PC-3 (cell line): Measurements from ENCODE around the gene LITAF. TPM values are rescaled to one million over a fixed set of nuclear protein-coding genes. Genes with fewer than 3 reads are reported as not detected.

Experiments used
- ATAC-seq: fragments of 200-7000 bp; cut with Tn5 transposase; 2 replicates; pipeline ENCODE4 v1.9.1; 2020; ENCODE audit warnings: mild to moderate bottlenecking, moderate library complexity
- BruUV-seq: library from RNA; stranded (reverse); fragments of 400-500 nt; replicated peaks from 2 replicates; lab custom pipeline; 2021; lab: Mats Ljungman, UMichigan
- CTCF ChIA-PET: fragments of 300-600 bp; sonication (Branson Sonifier 250); formaldehyde crosslinking; loops from one replicate; lab custom pipeline; 2022; ENCODE audit warnings: antibody characterized with exemption; lab: Charles Lee
- POLR2A ChIA-PET: fragments of 300-600 bp; sonication (Branson Sonifier 250); formaldehyde crosslinking; loops from one replicate; lab custom pipeline; 2022; ENCODE audit warnings: antibody characterized with exemption; ENCODE audit not compliant: unreplicated experiment; lab: Charles Lee
- DNase-seq: peaks from one replicate; pipeline ENCODE4 v3.0.0-alpha.2; 2015
- H2AFZ ChIP-seq: fragments of 300-600 bp; sonication (generic); 2 replicates; pipeline ENCODE4 v1.6.0; 2016; ENCODE audit warnings: antibody characterized with exemption, low read length
- H3F3A ChIP-seq: fragments of 300-600 bp; sonication (generic); one replicate; pipeline ENCODE4 v1.6.0; 2017; ENCODE audit warnings: antibody characterized with exemption, low read length, control low read depth, mild to moderate bottlenecking; ENCODE audit not compliant: unreplicated experiment
- H3K27ac ChIP-seq: fragments of 300-600 bp; sonication (generic); 2 replicates; pipeline ENCODE4 v1.5.1; 2016; ENCODE audit warnings: mild to moderate bottlenecking, low read length
- H3K27me3 ChIP-seq: fragments of 300-600 bp; sonication (generic); 2 replicates; pipeline ENCODE4 v1.6.1; 2016; ENCODE audit warnings: low read length, mixed read lengths
- H3K36me3 ChIP-seq: fragments of 300-600 bp; sonication (generic); 2 replicates; pipeline ENCODE4 v1.6.1; 2016; ENCODE audit warnings: low read depth, mixed run types, low read length, mixed read lengths
- H3K4me1 ChIP-seq: fragments of 300-600 bp; sonication (generic); 2 replicates; pipeline ENCODE4 v1.5.1; 2016; ENCODE audit warnings: low read length; ENCODE audit not compliant: insufficient read depth
- H3K4me2 ChIP-seq: fragments of 300-600 bp; sonication (generic); 2 replicates; pipeline ENCODE4 v1.6.0; 2016; ENCODE audit warnings: low read length
- H3K4me3 ChIP-seq: fragments of 300-600 bp; sonication (generic); 2 replicates; pipeline ENCODE4 v1.5.1; 2016; ENCODE audit warnings: mild to moderate bottlenecking, low read length, mixed read lengths
- H3K79me2 ChIP-seq: fragments of 300-600 bp; sonication (generic); 2 replicates; pipeline ENCODE4 v1.6.1; 2017; ENCODE audit warnings: low read length, mixed read lengths
- H3K9ac ChIP-seq: fragments of 300-600 bp; sonication (generic); 2 replicates; pipeline ENCODE4 v1.6.0; 2016; ENCODE audit warnings: mild to moderate bottlenecking, low read length
- H3K9me2 ChIP-seq: fragments of 300-600 bp; sonication (generic); replicated peaks from 2 replicates; pipeline ENCODE4 v1.6.1; 2016; ENCODE audit warnings: mixed run types, low read length, mixed read lengths
- H3K9me3 ChIP-seq: fragments of 300-600 bp; sonication (generic); 2 replicates; pipeline ENCODE4 v1.6.1; 2016; ENCODE audit warnings: low read length, mixed read lengths
- H4K20me1 ChIP-seq: fragments of 300-600 bp; sonication (generic); 2 replicates; pipeline ENCODE4 v1.6.1; 2016; ENCODE audit warnings: low read length, mixed read lengths
- CTCF ChIP-seq: fragments of 300-600 bp; sonication (generic); conservative IDR thresholded peaks from 2 replicates; pipeline ENCODE4 v1.5.1; 2017; ENCODE audit warnings: antibody characterized with exemption, low read depth, mild to moderate bottlenecking, low read length
- EZH2 ChIP-seq: fragments of 300-600 bp; sonication (generic); IDR thresholded peaks from one replicate; pipeline ENCODE4 v1.6.1; 2017; ENCODE audit warnings: antibody characterized with exemption, mild to moderate bottlenecking, low read length; ENCODE audit not compliant: unreplicated experiment
- EZH2phosphoT487 ChIP-seq: fragments of 300-600 bp; sonication (generic); IDR thresholded peaks from 2 replicates; pipeline ENCODE4 v1.6.1; 2018; ENCODE audit warnings: mild to moderate bottlenecking, antibody characterized with exemption, low read length, borderline replicate concordance
- intact Hi-C: fragments of 100-400 bp; cut with micrococcal nuclease; formaldehyde crosslinking; loops from 2 replicates; pipeline ENCODE4 v1.9.0; 2023
- total RNA-seq: library from RNA; depleted of rRNA; stranded (reverse); fragments of >200 nt; gene quantifications from 2 replicates; pipeline ENCODE4 v1.2.3, GENCODE V29; 2014

The LITAF gene
- total RNA-seq, 1 experiment from 2014 or later, result 13.1 TPM

DNA sequence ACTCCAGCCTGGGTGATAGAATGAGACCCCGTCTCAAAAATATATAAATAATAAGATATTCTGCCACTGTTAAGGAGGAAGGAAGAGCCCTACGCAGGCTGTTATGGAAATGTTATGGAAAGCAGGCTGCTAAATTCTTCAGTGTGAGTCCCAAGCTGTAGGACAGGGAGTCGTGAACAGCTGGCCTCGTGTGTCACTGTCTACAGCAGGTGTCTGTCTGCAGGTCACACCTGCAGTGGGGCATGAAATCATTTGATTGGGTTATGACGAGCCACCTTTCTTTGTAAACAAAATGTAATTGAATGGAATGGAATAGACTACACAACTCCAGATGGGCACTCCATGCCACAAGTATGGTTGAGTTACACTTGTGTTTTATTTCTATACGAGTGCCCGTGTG, 15.6 kb upstream of the LITAF start:
- intact Hi-C loops, result no loop called here
- no peak overlapping the region for H3K27ac ChIP-seq
- no peak overlapping the region for H2AFZ ChIP-seq
- no peaks in the 10 kb centered on the region for H3F3A ChIP-seq
- H3K4me2 ChIP-seq, result no peak overlapping the region
- DNase-seq (no peak), ATAC-seq (no peak)
- H3K79me2 ChIP-seq, result no peaks in the 10 kb centered on the region
- CTCF ChIA-PET, result no interaction called here
- no peaks in the 10 kb centered on the region for H4K20me1 ChIP-seq
- TF ChIP-seq EZH2phosphoT487 (no peak), EZH2 (no peak)
- no peaks in the 10 kb centered on the region for H3K27me3 ChIP-seq
- no peak overlapping the region for H3K9ac ChIP-seq
- no TSS peak for BruUV-seq
- no peak overlapping the region for H3K4me3 ChIP-seq
- peaks cover 4% of the 10 kb centered on the region; the same call in 1 of the 2 replicates for H3K4me1 ChIP-seq
- H3K9me3 ChIP-seq, result no peaks in the 10 kb centered on the region
- POLR2A ChIA-PET, result no interaction called here
- H3K9me2 ChIP-seq, result no peaks in the 10 kb centered on the region
- H3K36me3 ChIP-seq, result no peaks in the 10 kb centered on the region

GRCh38 chr16:11601911-11602310, 15.2 kb upstream of the LITAF start:
- H3K4me3 ChIP-seq, result no peak overlapping the region
- H3K9me2 ChIP-seq, result no peaks in the 10 kb centered on the region
- H3K9me3 ChIP-seq, result no peaks in the 10 kb centered on the region
- H3F3A ChIP-seq, result no peaks in the 10 kb centered on the region
- no peaks in the 10 kb centered on the region for H4K20me1 ChIP-seq
- H3K36me3 ChIP-seq, result no peaks in the 10 kb centered on the region
- no peak overlapping the region for H2AFZ ChIP-seq
- ATAC-seq (no peak), DNase-seq (no peak)
- intact Hi-C loops, result no loop called here
- H3K27me3 ChIP-seq, result no peaks in the 10 kb centered on the region
- no peak overlapping the region for H3K4me2 ChIP-seq
- POLR2A ChIA-PET, result no interaction called here
- TF ChIP-seq CTCF (no peak), EZH2 (no peak), EZH2phosphoT487 (no peak)
- H3K27ac ChIP-seq, result no peak overlapping the region
- CTCF ChIA-PET, result no interaction called here
- H3K79me2 ChIP-seq, result no peaks in the 10 kb centered on the region
- peaks cover 4% of the 10 kb centered on the region; the same call in 1 of the 2 replicates for H3K4me1 ChIP-seq
- no peak overlapping the region for H3K9ac ChIP-seq
- BruUV-seq, result no TSS peak

DNA sequence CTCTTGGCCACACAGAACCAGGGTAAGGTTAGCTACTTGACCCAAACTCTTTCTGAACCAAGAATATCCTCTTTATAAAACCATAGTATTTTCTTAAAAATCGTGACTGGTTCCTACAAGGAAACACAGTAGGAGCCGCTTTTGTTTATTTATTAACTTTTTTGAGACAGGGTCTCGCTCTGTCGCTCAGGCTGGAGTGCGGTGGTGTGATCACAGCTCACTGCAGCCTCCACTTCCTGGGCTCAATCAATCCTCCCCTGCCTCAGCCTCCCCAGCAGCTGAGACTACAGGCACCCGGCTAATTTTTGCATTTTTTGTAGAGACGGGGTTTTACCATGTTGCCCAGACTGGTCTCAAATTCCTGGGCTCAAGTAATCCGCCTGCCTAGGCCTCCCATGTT, 14.7 kb upstream of the LITAF start:
- CTCF ChIA-PET, result no interaction called here
- no peak overlapping the region for H3K27ac ChIP-seq

More for the DNA sequence above, 14.7 kb upstream of the LITAF start:
- ATAC-seq, result no peak
- intact Hi-C loops, result no loop called here
- Histone ChIP-seq H3K4me1 (peaks cover 4% of the 10 kb centered on the region; the same call in 1 of the 2 replicates), H3K4me2 (no peak overlapping the region), H3K27me3 (no peaks in the 10 kb centered on the region), H3K4me3 (no peak overlapping the region), H3K9me3 (no peaks in the 10 kb centered on the region), H3K9ac (no peak overlapping the region), H2AFZ (no peak overlapping the region), H3K9me2 (no peaks in the 10 kb centered on the region), H4K20me1 (no peaks in the 10 kb centered on the region), H3K79me2 (no peaks in the 10 kb centered on the region), H3F3A (no peaks in the 10 kb centered on the region), H3K36me3 (no peaks in the 10 kb centered on the region)
- POLR2A ChIA-PET, result no interaction called here
- BruUV-seq, result no TSS peak
- TF ChIP-seq CTCF (no peak), EZH2phosphoT487 (no peak), EZH2 (no peak)
- no peak for DNase-seq
